OCI-LY7 (cell line): ENCODE data around the gene SPRR3. TPM values are rescaled to one million over a fixed set of nuclear protein-coding genes. Genes with fewer than 3 reads are reported as not detected.

ENCODE experiments used
- BruUV-seq: library from RNA; stranded (reverse); fragments of 400-500 nt; replicated peaks from 2 replicates; lab custom pipeline; 2021; lab: Mats Ljungman, UMichigan
- CTCF ChIA-PET: fragments of 300-600 bp; sonication (Branson Sonifier 250); formaldehyde crosslinking; loops from one replicate; lab custom pipeline; 2022; ENCODE audit warnings: antibody characterized with exemption; ENCODE audit not compliant: unreplicated experiment; lab: Charles Lee
- POLR2A ChIA-PET: fragments of 300-600 bp; sonication (Branson Sonifier 250); formaldehyde crosslinking; loops from one replicate; lab custom pipeline; 2022; ENCODE audit warnings: antibody characterized with exemption; lab: Charles Lee
- DNase-seq: peaks from one replicate; pipeline ENCODE4 v3.0.0-alpha.2; 2015; ENCODE audit warnings: low spot score
- H2AFZ ChIP-seq: fragments of 200-600 bp; sonication (generic), shearing (Covaris generic); 2 replicates; pipeline ENCODE4 v1.6.1; 2014; ENCODE audit warnings: mild to moderate bottlenecking, antibody characterized with exemption, low read length, moderate library complexity
- H3K27ac ChIP-seq: fragments of 200-600 bp; sonication (generic); 2 replicates; pipeline ENCODE4 v1.5.1; 2014; ENCODE audit warnings: mixed run types, low read depth, mild to moderate bottlenecking, moderate library complexity, low read length, inconsistent platforms; ENCODE audit not compliant: poor library complexity, severe bottlenecking
- H3K36me3 ChIP-seq: fragments of 200-600 bp; sonication (generic); 2 replicates; pipeline ENCODE4 v1.6.1; 2014; ENCODE audit warnings: mild to moderate bottlenecking, antibody characterized with exemption, low read length, moderate library complexity, mixed read lengths; ENCODE audit not compliant: insufficient read depth
- H3K4me1 ChIP-seq: fragments of 200-600 bp; sonication (generic); 2 replicates; pipeline ENCODE4 v1.5.1; 2014; ENCODE audit warnings: mild to moderate bottlenecking, low read length; ENCODE audit not compliant: insufficient read depth, poor library complexity, severe bottlenecking
- H3K4me2 ChIP-seq: fragments of 200-600 bp; sonication (generic); 2 replicates; pipeline ENCODE4 v1.6.1; 2014; ENCODE audit warnings: mild to moderate bottlenecking, low read length
- H3K4me3 ChIP-seq: fragments of 200-600 bp; sonication (generic); 2 replicates; pipeline ENCODE4 v1.5.1; 2014; ENCODE audit warnings: mild to moderate bottlenecking, low read depth, low read length; ENCODE audit not compliant: poor library complexity, severe bottlenecking
- H3K79me2 ChIP-seq: fragments of 200-600 bp; sonication (generic); 2 replicates; pipeline ENCODE4 v1.6.1; 2016; ENCODE audit warnings: low read depth, mild to moderate bottlenecking, low read length, moderate library complexity, mixed read lengths; ENCODE audit not compliant: insufficient read depth
- H3K9me2 ChIP-seq: fragments of 200-600 bp; sonication (generic); 2 replicates; pipeline ENCODE4 v1.6.1; 2016; ENCODE audit warnings: mild to moderate bottlenecking, low read length, mixed read lengths; ENCODE audit not compliant: insufficient read depth
- H3K9me3 ChIP-seq: fragments of 200-600 bp; sonication (generic); 2 replicates; pipeline ENCODE4 v1.6.1; 2014; ENCODE audit warnings: mild to moderate bottlenecking, mixed run types, low read length, mixed read lengths
- H4K20me1 ChIP-seq: fragments of 200-600 bp; sonication (generic); 2 replicates; pipeline ENCODE4 v1.6.1; 2014; ENCODE audit warnings: mild to moderate bottlenecking, antibody characterized with exemption, low read length, moderate library complexity, mixed read lengths; ENCODE audit not compliant: insufficient read depth
- EZH2phosphoT487 ChIP-seq: fragments of 200-600 bp; sonication (generic); IDR thresholded peaks from 2 replicates; pipeline ENCODE4 v1.6.1; 2018; ENCODE audit warnings: low read depth, borderline replicate concordance, mild to moderate bottlenecking, mixed run types, antibody characterized with exemption, low read length, moderate library complexity, mixed read lengths
- intact Hi-C: fragments of 100-400 bp; cut with micrococcal nuclease; formaldehyde crosslinking; loops from one replicate; pipeline ENCODE4 v1.10.0; 2022; ENCODE audit not compliant: unreplicated experiment
- total RNA-seq, 2 experiments: library from RNA; depleted of rRNA in 1 of 2; stranded (reverse); fragments of >200 nt in 1 of 2; shearing (Covaris generic) in 1 of 2; gene quantifications; 2 replicates each; pipeline ENCODE4 v1.2.3, GENCODE V29; 2014 to 2022
- TF ChIP-seq, protein P1 (sequence below): fragments of 200-600 bp; sonication (generic); conservative IDR thresholded peaks from 2 replicates; pipeline ENCODE4 v1.5.1; 2014; ENCODE audit warnings: mild to moderate bottlenecking, antibody characterized with exemption, low read length, moderate library complexity, mixed read lengths

The SPRR3 gene
- total RNA-seq, 2 experiments from 2014 or later = not detected

DNA sequence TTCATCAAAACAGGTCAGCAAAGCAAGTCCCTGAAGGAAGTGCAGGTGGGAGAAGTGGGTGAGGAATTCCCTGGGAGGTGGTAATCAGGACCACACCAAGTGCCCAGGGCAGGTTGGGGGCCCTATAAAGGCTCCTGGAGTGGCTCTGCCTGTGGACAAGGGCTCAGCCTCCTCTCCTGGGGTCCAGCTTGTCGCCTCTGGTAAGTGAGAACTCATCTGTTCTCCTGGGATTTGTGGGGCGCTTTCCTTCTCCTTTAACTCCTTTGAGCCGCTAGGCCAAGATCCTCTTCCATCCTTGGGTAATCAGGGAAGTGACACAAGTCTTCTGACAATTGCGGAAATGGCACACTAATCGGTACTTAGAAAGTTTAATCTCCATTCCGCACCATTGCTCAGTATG lies 31.1 kb upstream of the SPRR3 start, which contains the start of gene SPRR4:
TSS of gene SPRR4 (plus strand) at position 154 of the 400 bp plus-strand sequence. CDS start 1,243 bp downstream, outside the sequence.
- no peaks in the 10 kb centered on the region for H3K9me3 ChIP-seq
- BruUV-seq = no TSS peak
- TF ChIP-seq EZH2phosphoT487 = no peak
- TF ChIP-seq, protein P1, sequence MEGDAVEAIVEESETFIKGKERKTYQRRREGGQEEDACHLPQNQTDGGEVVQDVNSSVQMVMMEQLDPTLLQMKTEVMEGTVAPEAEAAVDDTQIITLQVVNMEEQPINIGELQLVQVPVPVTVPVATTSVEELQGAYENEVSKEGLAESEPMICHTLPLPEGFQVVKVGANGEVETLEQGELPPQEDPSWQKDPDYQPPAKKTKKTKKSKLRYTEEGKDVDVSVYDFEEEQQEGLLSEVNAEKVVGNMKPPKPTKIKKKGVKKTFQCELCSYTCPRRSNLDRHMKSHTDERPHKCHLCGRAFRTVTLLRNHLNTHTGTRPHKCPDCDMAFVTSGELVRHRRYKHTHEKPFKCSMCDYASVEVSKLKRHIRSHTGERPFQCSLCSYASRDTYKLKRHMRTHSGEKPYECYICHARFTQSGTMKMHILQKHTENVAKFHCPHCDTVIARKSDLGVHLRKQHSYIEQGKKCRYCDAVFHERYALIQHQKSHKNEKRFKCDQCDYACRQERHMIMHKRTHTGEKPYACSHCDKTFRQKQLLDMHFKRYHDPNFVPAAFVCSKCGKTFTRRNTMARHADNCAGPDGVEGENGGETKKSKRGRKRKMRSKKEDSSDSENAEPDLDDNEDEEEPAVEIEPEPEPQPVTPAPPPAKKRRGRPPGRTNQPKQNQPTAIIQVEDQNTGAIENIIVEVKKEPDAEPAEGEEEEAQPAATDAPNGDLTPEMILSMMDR = no peak
- ChIA-PET POLR2A (no interaction called here), CTCF (no interaction called here)
- H3K79me2 ChIP-seq = no peaks in the 10 kb centered on the region
- H4K20me1 ChIP-seq = no peaks in the 10 kb centered on the region
- no peaks in the 10 kb centered on the region for H3K36me3 ChIP-seq
- no peak within 1 kb of the TSS for H3K4me2 ChIP-seq
- no peaks in the 10 kb centered on the region for H3K4me1 ChIP-seq
- H3K27ac ChIP-seq = no peak within 1 kb of the TSS
- H3K4me3 ChIP-seq = no peak within 1 kb of the TSS
- intact Hi-C loops = no loop called here
- H2AFZ ChIP-seq = no peak within 1 kb of the TSS
- H3K9me2 ChIP-seq = no peaks in the 10 kb centered on the region
- no peak for DNase-seq

GRCh38 chr1:152972196-152972886 lies 29.2 kb upstream of the SPRR3 start:
- no peaks in the 10 kb centered on the region for H3K9me2 ChIP-seq
- no peaks in the 10 kb centered on the region for H3K36me3 ChIP-seq
- CTCF ChIA-PET = no interaction called here
- H3K9me3 ChIP-seq = no peaks in the 10 kb centered on the region
- no peak overlapping the region for H3K27ac ChIP-seq
- H3K4me1 ChIP-seq = no peaks in the 10 kb centered on the region
- POLR2A ChIA-PET = no interaction called here
- no TSS peak for BruUV-seq
- no peak overlapping the region for H3K4me3 ChIP-seq
- no peak overlapping the region for H3K4me2 ChIP-seq
- H2AFZ ChIP-seq = no peak overlapping the region
- no peak for DNase-seq
- intact Hi-C loops = no loop called here
- H4K20me1 ChIP-seq = no peaks in the 10 kb centered on the region
- TF ChIP-seq, protein P1 = no peak
- no peak for TF ChIP-seq EZH2phosphoT487
- no peaks in the 10 kb centered on the region for H3K79me2 ChIP-seq

DNA sequence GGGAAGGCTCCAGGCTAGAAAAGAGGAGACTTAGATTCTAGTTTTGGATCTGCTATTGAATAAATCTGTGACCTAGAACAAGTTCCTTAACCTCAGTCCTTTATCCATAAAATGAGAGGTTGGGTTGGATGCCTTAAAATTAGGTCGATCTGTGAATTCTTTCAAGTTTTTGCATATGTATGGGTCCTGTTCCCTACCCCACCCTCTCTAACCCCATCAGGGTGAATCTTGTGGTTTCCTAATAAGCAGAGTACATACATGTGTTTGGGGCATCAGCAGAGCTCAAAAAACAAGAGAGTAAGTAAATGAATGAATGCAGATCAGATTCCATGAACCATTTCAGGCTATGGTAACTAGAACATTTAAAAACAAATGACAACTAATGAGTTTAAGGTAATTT lies 24.9 kb upstream of the SPRR3 start:
- POLR2A ChIA-PET = no interaction called here

More for the DNA sequence above, 24.9 kb upstream of the SPRR3 start:
- H3K36me3 ChIP-seq = no peaks in the 10 kb centered on the region
- H3K27ac ChIP-seq = no peak overlapping the region
- H3K79me2 ChIP-seq = no peaks in the 10 kb centered on the region
- H3K9me2 ChIP-seq = no peaks in the 10 kb centered on the region
- no peak for DNase-seq
- H3K4me1 ChIP-seq = no peaks in the 10 kb centered on the region
- CTCF ChIA-PET = no interaction called here
- H3K9me3 ChIP-seq = no peaks in the 10 kb centered on the region
- no peak overlapping the region for H2AFZ ChIP-seq
- no peak overlapping the region for H3K4me3 ChIP-seq
- H4K20me1 ChIP-seq = no peaks in the 10 kb centered on the region
- H3K4me2 ChIP-seq = no peak overlapping the region
- intact Hi-C loops = no loop called here
- TF ChIP-seq, protein P1 = no peak
- TF ChIP-seq EZH2phosphoT487 = no peak
- no TSS peak for BruUV-seq
